ENCODE results near the gene AMIGO3.

The AMIGO3 gene

GRCh38 chr3:49718858-49719213, 648 bp downstream of the AMIGO3 start:
- H3K27ac Mint-ChIP-seq: peak overlapping the region; percentile 69
- H3K4me3 Mint-ChIP-seq: peak overlapping the region; percentile 80
- H3K36me3 Mint-ChIP-seq: peaks cover 54% of the 10 kb centered on the region
- DNase-seq (ENCODE audit: low spot score in 2 of 2) (no peak), ATAC-seq (no peak)
- no peaks in the 10 kb centered on the region for H3K9me3 Mint-ChIP-seq
- H3K4me1 Mint-ChIP-seq: peaks cover 45% of the 10 kb centered on the region

- H3K9me3 Mint-ChIP-seq: no peaks in the 10 kb centered on the region
- H3K4me1 Mint-ChIP-seq: peaks cover 43% of the 10 kb centered on the region
- H3K4me3 Mint-ChIP-seq: peak overlapping the region; percentile 80
- DNase-seq (ENCODE audit: low spot score in 2 of 2) (no peak), ATAC-seq (no peak)
- peaks cover 48% of the 10 kb centered on the region for H3K36me3 Mint-ChIP-seq
- peak overlapping the region; percentile 69 for H3K27ac Mint-ChIP-seq
Observed at GRCh38 chr3:49717959-49718857, 1.3 kb downstream of the AMIGO3 start.

GRCh38 chr3:49717211-49717958, 2.1 kb downstream of the AMIGO3 start:
- DNase-seq (ENCODE audit: low spot score in 2 of 2): no peak
- Mint-ChIP-seq H3K4me1 (peaks cover 35% of the 10 kb centered on the region), H3K9me3 (no peaks in the 10 kb centered on the region), H3K4me3 (peak overlapping the region; percentile 80), H3K36me3 (peaks cover 40% of the 10 kb centered on the region), H3K27ac (no peak overlapping the region)
- no peak for ATAC-seq

GRCh38 chr3:49716691-49717210, 2.7 kb downstream of the AMIGO3 start:
- DNase-seq (ENCODE audit: low spot score in 2 of 2) (no peak), ATAC-seq (no peak)
- peaks cover 29% of the 10 kb centered on the region for H3K4me1 Mint-ChIP-seq
- H3K9me3 Mint-ChIP-seq: no peaks in the 10 kb centered on the region
- peaks cover 34% of the 10 kb centered on the region for H3K36me3 Mint-ChIP-seq
- no peak overlapping the region for H3K27ac Mint-ChIP-seq
- H3K4me3 Mint-ChIP-seq: no peak overlapping the region

GRCh38 chr3:49716169-49716568, 3.3 kb downstream of the AMIGO3 start:
- H3K4me1 Mint-ChIP-seq: peaks cover 25% of the 10 kb centered on the region
- peaks cover 28% of the 10 kb centered on the region for H3K36me3 Mint-ChIP-seq
- H3K4me3 Mint-ChIP-seq: no peak overlapping the region
- no peaks in the 10 kb centered on the region for H3K9me3 Mint-ChIP-seq
- no peak for ATAC-seq
- H3K27ac Mint-ChIP-seq: peak overlapping the region; percentile 58
- DNase-seq (ENCODE audit: low spot score in 2 of 2): no peak

GRCh38 chr3:49715611-49716121, 3.8 kb downstream of the AMIGO3 start:
- Mint-ChIP-seq H3K27ac (peak overlapping the region; percentile 58), H3K4me1 (peaks cover 20% of the 10 kb centered on the region), H3K9me3 (no peaks in the 10 kb centered on the region), H3K4me3 (no peak overlapping the region), H3K36me3 (peaks cover 23% of the 10 kb centered on the region)
- ATAC-seq (no peak), DNase-seq (ENCODE audit: low spot score in 2 of 2) (no peak)

- Mint-ChIP-seq H3K36me3 (peaks cover 16% of the 10 kb centered on the region), H3K4me3 (no peak overlapping the region), H3K4me1 (peaks cover 17% of the 10 kb centered on the region), H3K27ac (peak overlapping the region; percentile 40), H3K9me3 (no peaks in the 10 kb centered on the region)
- DNase-seq (ENCODE audit: low spot score in 2 of 2): no peak
- no peak for ATAC-seq
Observed at GRCh38 chr3:49714728-49715550, 4.5 kb downstream of the AMIGO3 start.

GRCh38 chr3:49713336-49714105, 6.0 kb downstream of the AMIGO3 start:
- ATAC-seq: no peak
- no peak overlapping the region for H3K27ac Mint-ChIP-seq
- H3K9me3 Mint-ChIP-seq: no peaks in the 10 kb centered on the region
- H3K4me3 Mint-ChIP-seq: no peak overlapping the region
- H3K36me3 Mint-ChIP-seq: peaks cover 1% of the 10 kb centered on the region
- H3K4me1 Mint-ChIP-seq: peaks cover 3% of the 10 kb centered on the region
- no peak for DNase-seq (ENCODE audit: low spot score in 2 of 2)

GRCh38 chr3:49712631-49713317, 6.7 kb downstream of the AMIGO3 start:
- DNase-seq (ENCODE audit: low spot score in 2 of 2) (no peak), ATAC-seq (no peak)
- no peaks in the 10 kb centered on the region for H3K36me3 Mint-ChIP-seq
- H3K4me1 Mint-ChIP-seq: no peaks in the 10 kb centered on the region
- no peak overlapping the region for H3K4me3 Mint-ChIP-seq
- peak overlapping the region; percentile 52 for H3K27ac Mint-ChIP-seq
- H3K9me3 Mint-ChIP-seq: no peaks in the 10 kb centered on the region

GRCh38 chr3:49712166-49712565, 7.3 kb downstream of the AMIGO3 start:
- peak overlapping the region; percentile 52 for H3K27ac Mint-ChIP-seq
- H3K9me3 Mint-ChIP-seq: no peaks in the 10 kb centered on the region

GRCh38 chr3:49711489-49711888, 8.0 kb downstream of the AMIGO3 start:
- no peak overlapping the region for H3K4me3 Mint-ChIP-seq
- no peak for DNase-seq (ENCODE audit: low spot score in 2 of 2)
- H3K4me1 Mint-ChIP-seq: no peaks in the 10 kb centered on the region
- H3K27ac Mint-ChIP-seq: peak overlapping the region; percentile 52
- ATAC-seq: no peak
- no peaks in the 10 kb centered on the region for H3K36me3 Mint-ChIP-seq
- H3K9me3 Mint-ChIP-seq: no peaks in the 10 kb centered on the region

More at GRCh38 chr3:49712166-49712565, 7.3 kb downstream of the AMIGO3 start:
- Mint-ChIP-seq H3K4me1 (no peaks in the 10 kb centered on the region), H3K36me3 (no peaks in the 10 kb centered on the region), H3K4me3 (no peak overlapping the region)
- no peak for DNase-seq (ENCODE audit: low spot score in 2 of 2)
- ATAC-seq: no peak

- no peaks in the 10 kb centered on the region for H3K36me3 Mint-ChIP-seq
Observed at GRCh38 chr3:49709852-49710251, 9.6 kb downstream of the AMIGO3 start.

GRCh38 chr3:49707113-49707480, 12.4 kb downstream of the AMIGO3 start:
- H3K4me3 Mint-ChIP-seq: no peak overlapping the region
- H3K27ac Mint-ChIP-seq: peak overlapping the region; percentile 74
- H3K9me3 Mint-ChIP-seq: no peaks in the 10 kb centered on the region
- DNase-seq (ENCODE audit: low spot score in 2 of 2) (no peak), ATAC-seq (no peak)
- H3K4me1 Mint-ChIP-seq: peaks cover 7% of the 10 kb centered on the region
- H3K36me3 Mint-ChIP-seq: peaks cover 6% of the 10 kb centered on the region

More at GRCh38 chr3:49709852-49710251, 9.6 kb downstream of the AMIGO3 start:
- H3K4me3 Mint-ChIP-seq: no peak overlapping the region
- no peak overlapping the region for H3K27ac Mint-ChIP-seq
- no peaks in the 10 kb centered on the region for H3K9me3 Mint-ChIP-seq
- H3K4me1 Mint-ChIP-seq: no peaks in the 10 kb centered on the region
- DNase-seq (ENCODE audit: low spot score in 2 of 2): no peak
- no peak for ATAC-seq
